AG04449 (cell line): ENCODE data around the gene HADHB.
"Not testable (repeated sequence)": the region's sequence is repeated elsewhere in the genome, so short reads cannot be mapped to it uniquely, and the experiment has no call there.

Experiments
- CTCF ChIA-PET: fragments of 350-600 bp; formaldehyde crosslinking; extraction: SDS; loops from one replicate; lab custom pipeline; 2021; ENCODE audit warnings: antibody characterized with exemption; lab: Yijun Ruan, JAX
- POLR2A ChIA-PET: fragments of 400-600, 350-600 bp; formaldehyde crosslinking; extraction: SDS; loops from one replicate; lab custom pipeline; 2020; ENCODE audit warnings: antibody characterized with exemption, inconsistent platforms; lab: Yijun Ruan, JAX
- DNase-seq: peaks from one replicate; pipeline ENCODE4 v3.0.0-alpha.2; 2010; ENCODE audit warnings: low read depth, low spot score
- H3K4me3 ChIP-seq: 2 replicates; pipeline ENCODE4 v1.5.1; 2011; ENCODE audit warnings: low read depth, mild to moderate bottlenecking, control low read depth, low read length
- CTCF ChIP-seq: IDR thresholded peaks from one replicate; pipeline ENCODE4 v1.5.1; 2011; ENCODE audit warnings: mild to moderate bottlenecking, moderate library complexity, low read length, control low read depth, inconsistent platforms; ENCODE audit not compliant: insufficient read depth; ENCODE audit errors: missing control alignments

Gene HADHB

GRCh38 chr2:26330604-26331003 lies 85.9 kb downstream of the HADHB start:
- CTCF ChIA-PET = interaction anchor here (0.5 to 3.5 kb wide), 32 partner anchors 7 to 379 kb away, joined by 3 to 42 read pairs (median 4); partner anchors contain the start of genes ADGRF3 and SELENOI
- TF ChIP-seq CTCF = no peak
- H3K4me3 ChIP-seq = no peak overlapping the region
- DNase-seq = no peak
- POLR2A ChIA-PET = no interaction called here

GRCh38 chr2:26331321-26331720 lies 86.6 kb downstream of the HADHB start:
- H3K4me3 ChIP-seq, POLR2A ChIA-PET, DNase-seq: not testable (repeated sequence)
- CTCF ChIA-PET = interaction anchor here (0.7 to 3.5 kb wide), 19 partner anchors 9 to 246 kb away, joined by 3 to 42 read pairs (median 5); partner anchors contain the start of genes ADGRF3 and SELENOI

- no peak for TF ChIP-seq CTCF
- H3K4me3 ChIP-seq = no peak overlapping the region
- POLR2A ChIA-PET = no interaction called here
Measured at GRCh38 chr2:26333293-26333692, 88.6 kb downstream of the HADHB start.

GRCh38 chr2:26335231-26335630 lies 90.5 kb downstream of the HADHB start:
- CTCF ChIA-PET = interaction anchor here (0.9 kb wide), 1 partner anchor 10 kb away, joined by 3 read pairs; no protein-coding TSS in a partner anchor
- no peak overlapping the region for H3K4me3 ChIP-seq
- no peak for TF ChIP-seq CTCF
- no peak for DNase-seq
- POLR2A ChIA-PET = interaction anchor here (0.5 kb wide), 1 partner anchor 628 kb away, joined by 3 read pairs; no protein-coding TSS in a partner anchor

More at GRCh38 chr2:26333293-26333692, 88.6 kb downstream of the HADHB start:
- CTCF ChIA-PET = no interaction called here
- no peak for DNase-seq

- CTCF ChIA-PET = no interaction called here
- POLR2A ChIA-PET = no interaction called here
- H3K4me3 ChIP-seq = no peak overlapping the region
- TF ChIP-seq CTCF = no peak
- DNase-seq = no peak
Measured at GRCh38 chr2:26336719-26337118, 92.0 kb downstream of the HADHB start.

- TF ChIP-seq CTCF = no peak
- ChIA-PET POLR2A (no interaction called here), CTCF (interaction anchor here (1.0 kb wide), 1 partner anchor 7 kb away, joined by 3 read pairs; no protein-coding TSS in a partner anchor)
- no peak for DNase-seq
- no peak overlapping the region for H3K4me3 ChIP-seq
Measured at GRCh38 chr2:26337298-26337697, 92.6 kb downstream of the HADHB start.
